HCT116 (cell line): ENCODE measurements around the gene XPC. TPM values are rescaled to one million over a fixed set of nuclear protein-coding genes. Genes with fewer than 3 reads are reported as not detected.

Experiments used
- ATAC-seq: fragments of 200-7000 bp; cut with Tn5 transposase; 2 replicates; pipeline ENCODE4 v1.9.1; 2020; ENCODE audit warnings: mild to moderate bottlenecking, moderate library complexity
- BruUV-seq: library from RNA; stranded (reverse); fragments of 400-500 nt; replicated peaks from 2 replicates; lab custom pipeline; 2021; lab: Mats Ljungman, UMichigan
- CTCF ChIA-PET: fragments of 300-600 bp; sonication (Branson Sonifier 250); formaldehyde crosslinking; loops from one replicate; lab custom pipeline; 2021; ENCODE audit warnings: antibody characterized with exemption; lab: Charles Lee
- POLR2A ChIA-PET: fragments of 300-600, 350-600 bp; sonication (Branson Sonifier 250); formaldehyde crosslinking; loops from one replicate; lab custom pipeline; 2021; ENCODE audit warnings: antibody characterized with exemption; lab: Charles Lee
- RAD21 ChIA-PET, 2 experiments: fragments of 300-600 bp; sonication (Branson Sonifier 250); formaldehyde crosslinking; loops; one replicate each; lab custom pipeline; 2023; ENCODE audit warnings: low total read pairs in 2 of 2; ENCODE audit not compliant: uncharacterized antibody in 2 of 2, unreplicated experiment in 2 of 2, low non-redundant PET in 1 of 2; lab: Charles Lee
- DNase-seq: peaks from one replicate; pipeline ENCODE4 v3.0.0-alpha.2; 2010; ENCODE audit warnings: low read depth, low spot score
- H2AFZ ChIP-seq: fragments of 200-600 bp; shearing (Covaris generic), sonication (generic); 2 replicates; pipeline ENCODE4 v1.6.1; 2017; ENCODE audit warnings: low read depth, mixed run types, mixed read lengths, antibody characterized with exemption, low read length; ENCODE audit not compliant: poor library complexity, severe bottlenecking
- H3K27ac ChIP-seq: 2 replicates; pipeline ENCODE4 v1.5.1; 2012; ENCODE audit warnings: low read depth, low read length
- H3K27me3 ChIP-seq: fragments of 200-600 bp; sonication (generic); 2 replicates; pipeline ENCODE4 v1.6.1; 2016; ENCODE audit warnings: mixed run types, low read length, mixed read lengths; ENCODE audit not compliant: insufficient read depth
- H3K36me3 ChIP-seq, 2 experiments: fragments of 200-500 bp in 1 of 2; fragments of 200-600 bp in 1 of 2; sonication (Bioruptor generic) in 1 of 2; sonication (generic) in 1 of 2; 2 replicates each; pipeline versions ENCODE4 v1.5.1 to v1.6.1; 2014 to 2016; ENCODE audit warnings: low read length in 2 of 2, inconsistent platforms in 1 of 2, mixed read lengths in 1 of 2, mixed run types in 1 of 2; ENCODE audit not compliant: insufficient read depth in 2 of 2, control insufficient read depth in 1 of 2
- H3K4me1 ChIP-seq, 2 experiments: fragments of 200-600 bp in 1 of 2; sonication (generic) in 1 of 2; 2 replicates each; pipeline versions ENCODE4 v1.5.1 to v1.6.1; 2012 to 2017; ENCODE audit warnings: low read length in 2 of 2, inconsistent platforms in 1 of 2, mild to moderate bottlenecking in 1 of 2, mixed read lengths in 1 of 2, mixed run types in 1 of 2, moderate library complexity in 1 of 2; ENCODE audit not compliant: insufficient read depth in 2 of 2, control insufficient read depth in 1 of 2
- H3K4me2 ChIP-seq: fragments of 200-600 bp; sonication (generic); 2 replicates; pipeline ENCODE4 v1.6.1; 2017; ENCODE audit warnings: mixed run types, low read length, mixed read lengths
- H3K4me3 ChIP-seq, 2 experiments: fragments of 200-600 bp in 1 of 2; sonication (generic) in 1 of 2; replicated peaks in 1 of 2; 2 replicates each; pipeline ENCODE4 v1.5.1; 2011 to 2016; ENCODE audit warnings: low read length in 2 of 2, control low read depth in 1 of 2, low read depth in 1 of 2, mild to moderate bottlenecking in 1 of 2, mixed read lengths in 1 of 2, mixed run types in 1 of 2
- H3K79me2 ChIP-seq: fragments of 200-600 bp; sonication (generic); 2 replicates; pipeline ENCODE4 v1.6.1; 2017; ENCODE audit warnings: mild to moderate bottlenecking, mixed run types, low read length, moderate library complexity, mixed read lengths; ENCODE audit not compliant: insufficient read depth
- H3K9ac ChIP-seq: fragments of 200-600 bp; sonication (generic); 2 replicates; pipeline ENCODE4 v1.6.1; 2016; ENCODE audit warnings: low read length, mixed read lengths
- H3K9me2 ChIP-seq: fragments of 200-600 bp; sonication (generic), shearing (Covaris generic); 2 replicates; pipeline ENCODE4 v1.6.1; 2017; ENCODE audit warnings: mixed run types, mild to moderate bottlenecking, moderate library complexity; ENCODE audit not compliant: insufficient read depth
- H3K9me3 ChIP-seq, 2 experiments: fragments of 200-500 bp in 1 of 2; fragments of 200-600 bp in 1 of 2; sonication (Bioruptor generic) in 1 of 2; sonication (generic) in 1 of 2; 2 replicates each; pipeline ENCODE4 v1.6.1; 2014 to 2017; ENCODE audit warnings: low read length in 2 of 2, mixed read lengths in 2 of 2, inconsistent platforms in 1 of 2, low read depth in 1 of 2, mild to moderate bottlenecking in 1 of 2, mixed run types in 1 of 2, moderate library complexity in 1 of 2; ENCODE audit not compliant: control insufficient read depth in 1 of 2, insufficient read depth in 1 of 2
- H4K20me1 ChIP-seq: fragments of 200-600 bp; sonication (generic), shearing (Covaris generic); 2 replicates; pipeline ENCODE4 v1.6.1; 2017; ENCODE audit warnings: mixed run types, mild to moderate bottlenecking, moderate library complexity; ENCODE audit not compliant: insufficient read depth
- ATF3 ChIP-seq: IDR thresholded peaks from 2 replicates; pipeline ENCODE4 v1.6.1; 2012
- CEBPB ChIP-seq: IDR thresholded peaks from 2 replicates; pipeline ENCODE4 v1.6.1; 2012; ENCODE audit warnings: low read depth
- ELF1 ChIP-seq: IDR thresholded peaks from 2 replicates; pipeline ENCODE4 v1.6.1; 2012; ENCODE audit warnings: low read depth, borderline replicate concordance
- EZH2 ChIP-seq: fragments of 200-600 bp; sonication (generic); IDR thresholded peaks from 2 replicates; pipeline ENCODE4 v1.6.1; 2017; ENCODE audit warnings: antibody characterized with exemption, mixed run types
- JUND ChIP-seq: IDR thresholded peaks from 2 replicates; pipeline ENCODE4 v1.6.1; 2012
- POLR2A ChIP-seq: IDR thresholded peaks from 2 replicates; pipeline ENCODE4 v1.7.0; 2011; ENCODE audit warnings: borderline replicate concordance; ENCODE audit not compliant: insufficient read depth, insufficient read length; ENCODE audit errors: extremely low read depth
- REST ChIP-seq: IDR thresholded peaks from 2 replicates; pipeline ENCODE4 v1.6.1; 2012; ENCODE audit warnings: low read depth
- SIN3A ChIP-seq: IDR thresholded peaks from 2 replicates; pipeline ENCODE4 v1.6.1; 2012; ENCODE audit warnings: low read depth
- SP1 ChIP-seq: IDR thresholded peaks from 2 replicates; pipeline ENCODE4 v1.6.1; 2012; ENCODE audit warnings: low read depth
- TCF7L2 ChIP-seq: IDR thresholded peaks from 2 replicates; pipeline ENCODE4 v1.7.0; 2011; ENCODE audit warnings: borderline replicate concordance, inconsistent platforms; ENCODE audit not compliant: insufficient read depth, insufficient read length; ENCODE audit errors: extremely low read depth
- YY1 ChIP-seq: IDR thresholded peaks from 2 replicates; pipeline ENCODE4 v1.6.1; 2011; ENCODE audit warnings: low read length, low read depth, moderate library complexity, mild to moderate bottlenecking; ENCODE audit not compliant: insufficient replicate concordance; ENCODE audit errors: extremely low read depth
- ZBTB33 ChIP-seq: IDR thresholded peaks from 2 replicates; pipeline ENCODE4 v1.6.1; 2011; ENCODE audit warnings: mild to moderate bottlenecking, low read length, moderate library complexity; ENCODE audit not compliant: insufficient replicate concordance; ENCODE audit errors: extremely low read depth
- ZNF274 ChIP-seq: fragments of 200-500 bp; sonication (Bioruptor generic); IDR thresholded peaks from 2 replicates; pipeline ENCODE4 v1.6.1; 2014; ENCODE audit warnings: mild to moderate bottlenecking, low read depth, low read length, inconsistent platforms
- intact Hi-C: fragments of 100-400 bp; cut with micrococcal nuclease; formaldehyde crosslinking; loops from 2 replicates; pipeline ENCODE4 v1.10.0; 2022
- total RNA-seq: library from RNA; stranded (reverse); gene quantifications from one replicate; pipeline ENCODE4 v1.2.1, GENCODE V29; 2021; ENCODE audit not compliant: unreplicated experiment

XPC gene
- total RNA-seq, 1 experiment from 2014 or later: 29.5 TPM

- TF ChIP-seq YY1 (no peak), JUND (no peak), EZH2 (no peak), POLR2A (no peak)
Measured at GRCh38 chr3:14223595-14223994, 45.2 kb upstream of the XPC start (continued).

GRCh38 chr3:14222900-14223594 lies 44.6 kb upstream of the XPC start:
- Histone ChIP-seq H3K4me3 (no peak overlapping the region), H3K27ac (no peak overlapping the region), H3K9ac (no peak overlapping the region), H2AFZ (no peak overlapping the region)
- BruUV-seq: no TSS peak
- intact Hi-C loops: no loop called here
- DNase-seq: no peak
- TF ChIP-seq SP1: no peak
- TF ChIP-seq ZBTB33: no peak
- no peak for TF ChIP-seq ZNF274
- no peak for TF ChIP-seq JUND
- no peak for TF ChIP-seq ELF1
- TF ChIP-seq SIN3A: no peak
- no peak for TF ChIP-seq TCF7L2
- TF ChIP-seq CEBPB: no peak
- TF ChIP-seq POLR2A: no peak
- no peak for TF ChIP-seq ATF3
- no peak for TF ChIP-seq REST
- TF ChIP-seq, all 23 proteins: peak for 0
- Histone ChIP-seq H3K36me3 (no peaks in the 10 kb centered on the region), H3K9me3 (no peaks in the 10 kb centered on the region), H4K20me1 (no peaks in the 10 kb centered on the region), H3K9me2 (no peaks in the 10 kb centered on the region), H3K79me2 (no peaks in the 10 kb centered on the region), H3K4me1 (no peaks in the 10 kb centered on the region), H3K27me3 (no peaks in the 10 kb centered on the region), H3K4me2 (no peak overlapping the region)
- ChIA-PET RAD21 (no interaction called here), CTCF (interaction anchor here (1.4 kb wide), 1 partner anchor 20 kb away, joined by 6 read pairs; no protein-coding TSS in a partner anchor), POLR2A (no interaction called here)
- ATAC-seq: no peak
